B cell (primary cell): ENCODE data around the gene CCDC78. TPM values are rescaled to one million over a fixed set of nuclear protein-coding genes. Genes with fewer than 3 reads are reported as not detected.
"Not testable (repeated sequence)": the region's sequence is repeated elsewhere in the genome, so short reads cannot be mapped to it uniquely, and the experiment has no call there.

Experiments used
- ATAC-seq: fragments of 200-7000 bp; cut with Tn5 transposase; one replicate; pipeline ENCODE4 v1.10.0; 2021; ENCODE audit warnings: low read depth, mild to moderate bottlenecking, moderate number of reproducible peaks, moderate library complexity
- CTCF ChIA-PET: fragments of 350-600 bp; sonication (Branson Sonifier 250); formaldehyde crosslinking; loops from one replicate; lab custom pipeline; 2021; ENCODE audit warnings: antibody characterized with exemption, inconsistent platforms; lab: Charles Lee
- POLR2A ChIA-PET: fragments of 350-600 bp; sonication (Branson Sonifier 250); formaldehyde crosslinking; loops from one replicate; lab custom pipeline; 2021; ENCODE audit warnings: antibody characterized with exemption; lab: Charles Lee
- DNase-seq: peaks from one replicate; pipeline ENCODE4 v3.0.0; 2013
- H2AFZ ChIP-seq: 2 replicates; pipeline ENCODE4 v1.6.1; 2012; ENCODE audit warnings: mild to moderate bottlenecking, low read depth, low read length; ENCODE audit not compliant: insufficient read depth, poor library complexity, severe bottlenecking
- H3K27ac ChIP-seq, 2 donors: 1 replicate in 1 of 2; 2 replicates in 1 of 2; pipeline ENCODE4 v1.5.1; 2012 to 2013; ENCODE audit warnings: low read length in 2 of 2, mild to moderate bottlenecking in 2 of 2, moderate library complexity in 1 of 2
- H3K27me3 ChIP-seq, 4 experiments: fragments of 200-600 bp in 1 of 4; sonication (generic) in 1 of 4; replicated peaks in 1 of 4; 1 replicate in 2 of 4; 2 replicates in 2 of 4; pipeline versions ENCODE4 v1.6.1 to v1.7.0; 2013 to 2016; ENCODE audit warnings: low read length in 3 of 4, mild to moderate bottlenecking in 2 of 4, mixed read lengths in 1 of 4, moderate library complexity in 1 of 4; ENCODE audit not compliant: insufficient read depth in 4 of 4, control insufficient read depth in 3 of 4; ENCODE audit errors: control extremely low read depth in 1 of 4
- H3K36me3 ChIP-seq, 2 experiments: replicated peaks in 1 of 2; 1 replicate in 1 of 2; 2 replicates in 1 of 2; pipeline versions ENCODE4 v1.6.1 to v1.7.1; 2013; ENCODE audit warnings: low read length in 1 of 2; ENCODE audit not compliant: insufficient read depth in 2 of 2, control insufficient read depth in 1 of 2; ENCODE audit errors: control extremely low read depth in 1 of 2, extremely low read depth in 1 of 2
- H3K4me1 ChIP-seq, 2 donors: fragments of 200-600 bp in 1 of 2; sonication (generic) in 1 of 2; 1 replicate in 1 of 2; 2 replicates in 1 of 2; pipeline versions ENCODE4 v1.5.1 to v1.6.1; 2013 to 2017; ENCODE audit warnings: low read length in 2 of 2; ENCODE audit not compliant: control insufficient read depth in 2 of 2, insufficient read depth in 2 of 2
- H3K4me2 ChIP-seq: replicated peaks from 2 replicates; pipeline ENCODE3; 2012; ENCODE audit warnings: mild to moderate bottlenecking, low read depth, low read length; ENCODE audit not compliant: poor library complexity, severe bottlenecking
- H3K4me3 ChIP-seq, 5 experiments: fragments of 200-600 bp in 1 of 5; sonication (generic) in 1 of 5; 1 replicate in 3 of 5; 2 replicates in 2 of 5; pipeline versions ENCODE4 v1.5.1 to v1.7.0; 2011 to 2016; ENCODE audit warnings: low read length in 4 of 5, mild to moderate bottlenecking in 4 of 5, low read depth in 2 of 5, control low read depth in 1 of 5, moderate library complexity in 1 of 5; ENCODE audit not compliant: insufficient read depth in 1 of 5; ENCODE audit errors: control extremely low read depth in 1 of 5, extremely low read depth in 1 of 5
- H3K79me2 ChIP-seq: fragments of 200-600 bp; sonication (generic); one replicate; pipeline ENCODE4 v1.6.0; 2016; ENCODE audit warnings: low read length; ENCODE audit not compliant: control insufficient read depth, insufficient read depth
- H3K9ac ChIP-seq: fragments of 200-600 bp; sonication (generic); 2 replicates; pipeline ENCODE4 v1.6.1; 2017; ENCODE audit warnings: mild to moderate bottlenecking, low read length, moderate library complexity
- H3K9me3 ChIP-seq, 3 donors: one replicate each; pipeline versions ENCODE4 v1.6.1 to v1.7.1; 2013; ENCODE audit warnings: low read length in 2 of 3; ENCODE audit not compliant: control insufficient read depth in 2 of 3, insufficient read depth in 1 of 3; ENCODE audit errors: control extremely low read depth in 1 of 3
- H4K20me1 ChIP-seq: 2 replicates; pipeline ENCODE4 v1.6.0; 2012; ENCODE audit warnings: mild to moderate bottlenecking, low read length; ENCODE audit not compliant: insufficient read depth, control insufficient read depth, poor library complexity, severe bottlenecking
- H3K27ac Mint-ChIP-seq: one replicate; pipeline ENCODE4 v1.8.0; 2021; ENCODE audit warnings: mixed read lengths
- H3K27me3 Mint-ChIP-seq: one replicate; pipeline ENCODE4 v1.8.0; 2021; ENCODE audit warnings: mixed read lengths
- H3K4me1 Mint-ChIP-seq: one replicate; pipeline ENCODE4 v1.8.0; 2021; ENCODE audit warnings: mixed read lengths
- H3K4me3 Mint-ChIP-seq: one replicate; pipeline ENCODE4 v1.8.0; 2021; ENCODE audit warnings: mixed read lengths
- H3K9me3 Mint-ChIP-seq: one replicate; pipeline ENCODE4 v1.8.0; 2022; ENCODE audit warnings: mixed read lengths; ENCODE audit not compliant: insufficient read depth
- EZH2 ChIP-seq: IDR thresholded peaks from 2 replicates; pipeline ENCODE4 v1.6.1; 2012; ENCODE audit warnings: borderline replicate concordance, low read depth, mild to moderate bottlenecking, moderate library complexity, low read length; ENCODE audit not compliant: insufficient read depth, poor library complexity, severe bottlenecking
- WGBS: methylation state at CpG from one replicate; pipeline ENCODE4 v1.1.5; 2013; ENCODE audit warnings: missing lambda C conversion rate; ENCODE audit not compliant: insufficient coverage; 5-methylcytosine and 5-hydroxymethylcytosine counted together
- intact Hi-C: fragments of 100-400 bp; cut with micrococcal nuclease; formaldehyde crosslinking; loops from one replicate; pipeline ENCODE4 v1.10.0; 2022
- polyA plus RNA-seq: library from polyadenylated mRNA; depleted of rRNA; stranded (reverse); fragments of >200 nt; gene quantifications from 2 replicates; pipeline ENCODE4 v1.2.3, GENCODE V29; 2012
- total RNA-seq, 2 donors: library from RNA; stranded (reverse); fragments of 120-200 nt in 1 of 2; gene quantifications; 1 replicate in 1 of 2; 2 replicates in 1 of 2; pipeline versions ENCODE4 v1.2.3 to v1.2.4, GENCODE V29; 2013 to 2022
- TF ChIP-seq, protein P1 (sequence below): fragments of 200-600 bp; IDR thresholded peaks from one replicate; pipeline ENCODE4 v1.8.0; 2022; ENCODE audit warnings: antibody characterized with exemption, mild to moderate bottlenecking

CCDC78 gene
- total and polyA plus RNA-seq, 2 donors (not counting 1 experiment from before 2014, with no cell fraction given) = 11.8 to 34.2 TPM

DNA sequence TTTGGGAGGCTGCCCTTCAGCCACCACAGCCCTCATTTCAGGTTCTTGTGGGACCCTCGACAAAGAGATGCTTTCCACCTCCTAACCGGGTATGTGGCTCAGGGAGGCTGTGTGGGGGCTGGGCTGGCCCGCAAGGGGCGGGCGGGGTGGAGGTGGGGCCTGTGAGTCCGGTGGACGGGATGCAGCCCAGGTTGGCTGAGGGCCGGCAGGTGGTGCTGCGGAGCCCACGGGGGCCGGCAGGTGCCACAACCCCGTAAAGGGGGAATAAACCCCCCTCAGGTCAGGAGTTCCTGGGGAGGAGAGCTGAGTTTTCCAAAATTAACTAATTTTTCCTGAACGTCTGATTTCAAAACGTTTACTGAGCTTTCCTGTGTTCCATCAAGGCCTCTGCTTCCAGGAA lies 19.5 kb upstream of the CCDC78 start:
- Histone ChIP-seq H3K4me2 (no peak overlapping the region), H3K9me3 (no peaks in the 10 kb centered on the region), H3K4me1 (peaks cover 0 to 4% of the 10 kb centered on the region in 2 donors), H3K4me3 (no peak overlapping the region), H3K36me3 (no peaks in the 10 kb centered on the region), H3K9ac (no peak overlapping the region), H3K79me2 (peaks cover under 1% of the 10 kb centered on the region), H3K27me3 (no peaks in the 10 kb centered on the region), H2AFZ (no peak overlapping the region), H4K20me1 (no peaks in the 10 kb centered on the region), H3K27ac (no peak overlapping the region)
- WGBS = 20% methylated on average over 8 of the region's 14 CpGs
- Mint-ChIP-seq H3K4me3 (no peak overlapping the region), H3K4me1 (no peaks in the 10 kb centered on the region), H3K27me3 (no peaks in the 10 kb centered on the region), H3K27ac (no peak overlapping the region), H3K9me3 (no peaks in the 10 kb centered on the region)
- TF ChIP-seq, protein P1, sequence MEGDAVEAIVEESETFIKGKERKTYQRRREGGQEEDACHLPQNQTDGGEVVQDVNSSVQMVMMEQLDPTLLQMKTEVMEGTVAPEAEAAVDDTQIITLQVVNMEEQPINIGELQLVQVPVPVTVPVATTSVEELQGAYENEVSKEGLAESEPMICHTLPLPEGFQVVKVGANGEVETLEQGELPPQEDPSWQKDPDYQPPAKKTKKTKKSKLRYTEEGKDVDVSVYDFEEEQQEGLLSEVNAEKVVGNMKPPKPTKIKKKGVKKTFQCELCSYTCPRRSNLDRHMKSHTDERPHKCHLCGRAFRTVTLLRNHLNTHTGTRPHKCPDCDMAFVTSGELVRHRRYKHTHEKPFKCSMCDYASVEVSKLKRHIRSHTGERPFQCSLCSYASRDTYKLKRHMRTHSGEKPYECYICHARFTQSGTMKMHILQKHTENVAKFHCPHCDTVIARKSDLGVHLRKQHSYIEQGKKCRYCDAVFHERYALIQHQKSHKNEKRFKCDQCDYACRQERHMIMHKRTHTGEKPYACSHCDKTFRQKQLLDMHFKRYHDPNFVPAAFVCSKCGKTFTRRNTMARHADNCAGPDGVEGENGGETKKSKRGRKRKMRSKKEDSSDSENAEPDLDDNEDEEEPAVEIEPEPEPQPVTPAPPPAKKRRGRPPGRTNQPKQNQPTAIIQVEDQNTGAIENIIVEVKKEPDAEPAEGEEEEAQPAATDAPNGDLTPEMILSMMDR = no peak
- TF ChIP-seq EZH2 = no peak
- intact Hi-C loops = no loop called here
- ATAC-seq (no peak), DNase-seq (no peak)
- ChIA-PET POLR2A (no interaction called here), CTCF (interaction anchor here (2.9 to 5.9 kb wide), 2 partner anchors 25 to 39 kb away, joined by 6 to 26 read pairs; partner anchors contain the start of gene ANTKMT)

DNA sequence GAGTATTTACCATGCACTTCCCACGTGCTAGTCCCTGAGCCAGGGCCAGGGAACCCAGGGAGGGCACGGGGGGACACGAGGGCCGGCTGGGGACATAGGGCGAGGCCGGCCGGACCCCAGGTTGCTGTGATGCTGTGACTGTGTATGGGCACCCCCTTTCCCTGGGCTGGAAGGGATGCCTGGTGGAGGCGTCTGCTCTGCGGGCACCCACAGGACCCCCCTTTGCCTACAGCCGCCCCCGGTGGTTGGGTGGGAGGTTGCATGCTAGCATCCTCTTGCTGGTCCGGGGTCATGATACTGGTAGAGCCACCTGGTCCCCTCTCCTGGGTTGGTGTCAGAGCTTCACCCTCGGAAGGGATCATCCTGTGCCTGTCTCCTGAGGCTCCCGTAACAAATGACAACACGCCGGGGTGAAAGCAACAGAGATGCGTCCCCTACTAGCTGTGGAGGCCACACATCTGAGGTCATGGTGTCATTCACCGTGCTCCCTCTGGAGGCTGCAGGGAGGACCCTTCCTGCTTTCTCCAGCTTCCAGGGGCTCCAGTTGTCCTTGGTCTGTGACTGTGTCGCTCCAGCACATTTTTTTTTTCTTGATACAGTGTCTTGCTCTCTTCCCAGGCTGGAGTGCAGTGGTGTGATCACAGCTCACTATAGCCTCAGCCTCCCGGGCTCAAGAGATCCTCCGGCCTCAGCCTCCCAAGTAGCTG lies 17.7 kb upstream of the CCDC78 start:
- no peaks in the 10 kb centered on the region for H3K9me3 Mint-ChIP-seq
- WGBS = 88% methylated on average over 19 of the region's 21 CpGs
- peaks cover 10% of the 10 kb centered on the region for H3K4me1 Mint-ChIP-seq
- no peaks in the 10 kb centered on the region for H3K36me3 ChIP-seq
- H3K27ac ChIP-seq = no peak overlapping the region
- intact Hi-C loops = no loop called here
- H3K27me3 Mint-ChIP-seq = no peaks in the 10 kb centered on the region
- peak; percentile 27 for DNase-seq
- peaks cover 9% of the 10 kb centered on the region for H4K20me1 ChIP-seq
- H3K4me2 ChIP-seq = no peak overlapping the region
- peaks cover 12 to 18% of the 10 kb centered on the region in 2 donors for H3K4me1 ChIP-seq
- POLR2A ChIA-PET = no interaction called here
- no peaks in the 10 kb centered on the region for H3K27me3 ChIP-seq
- H3K4me3 ChIP-seq = no peak overlapping the region
- no peak overlapping the region for H2AFZ ChIP-seq
- CTCF ChIA-PET = interaction anchor here (0.9 to 5.9 kb wide), 4 partner anchors 23 to 41 kb away, joined by 3 to 26 read pairs (median 8); partner anchors contain the start of genes ANTKMT and METRN
- TF ChIP-seq, protein P1 = peak; percentile 39
- TF ChIP-seq EZH2 = no peak
- H3K27ac Mint-ChIP-seq = no peak overlapping the region
- no peak for ATAC-seq
- no peak overlapping the region for H3K9ac ChIP-seq
- H3K79me2 ChIP-seq = peaks cover 16% of the 10 kb centered on the region
- H3K9me3 ChIP-seq = no peaks in the 10 kb centered on the region
- H3K4me3 Mint-ChIP-seq = no peak overlapping the region

DNA sequence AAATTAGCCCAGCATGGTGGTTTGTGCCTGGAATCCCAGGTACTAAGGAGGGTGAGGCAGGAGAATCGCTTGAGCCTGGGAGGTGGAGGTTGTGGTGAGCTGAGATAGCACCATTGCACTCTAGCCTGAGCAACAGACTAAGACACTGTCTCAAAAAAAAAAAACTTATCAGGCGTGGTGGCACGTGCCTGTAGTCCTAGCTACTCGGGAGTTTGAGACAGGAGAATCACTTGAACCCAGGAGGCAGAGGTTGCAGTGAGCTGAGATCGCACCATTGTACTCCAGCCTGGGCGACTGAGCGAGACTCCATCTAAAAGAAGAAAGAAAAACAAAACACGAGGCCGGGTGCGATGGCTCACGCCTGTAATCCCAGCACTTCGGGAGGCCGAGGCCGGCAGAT lies 16.7 kb upstream of the CCDC78 start:
- H3K9ac ChIP-seq, H2AFZ ChIP-seq, DNase-seq, H3K9me3 ChIP-seq, H3K9me3 Mint-ChIP-seq, H3K27me3 Mint-ChIP-seq, H3K4me3 Mint-ChIP-seq, H3K36me3 ChIP-seq, H3K27ac ChIP-seq, H3K4me3 ChIP-seq, H3K4me2 ChIP-seq, POLR2A ChIA-PET, H3K27me3 ChIP-seq, ATAC-seq, H3K27ac Mint-ChIP-seq, H4K20me1 ChIP-seq, intact Hi-C loops: not testable (repeated sequence)
- Histone ChIP-seq H3K79me2 (peaks cover 16% of the 10 kb centered on the region), H3K4me1 (peaks cover 14 to 27% of the 10 kb centered on the region in 2 donors)
- CTCF ChIA-PET = interaction anchor here (2.8 to 5.9 kb wide), 2 partner anchors 22 to 27 kb away, joined by 9 to 26 read pairs; partner anchors contain the start of genes ANTKMT and METRN
- WGBS = 92% methylated on average over 6 of the region's 14 CpGs
- H3K4me1 Mint-ChIP-seq = peaks cover 12% of the 10 kb centered on the region
